ENCODE results near the gene NAB2.
"Not testable (repeated sequence)": the region's sequence is repeated elsewhere in the genome, so short reads cannot be mapped to it uniquely, and the experiment has no call there.

Gene NAB2

GRCh38 chr12:57118711-57119271 is 29.9 kb downstream of the NAB2 start:
- TF ChIP-seq CTCF (IDR thresholded peaks at IDR 0.05; ENCODE audit: low read depth, low read length, missing control alignments): no peak
- H3K4me3 ChIP-seq (replicated peaks; ENCODE audit: low read depth, low read length): no peak overlapping the region
- no peak for DNase-seq (ENCODE audit: extremely low read depth, low read depth)

GRCh38 chr12:57119294-57120085 is 30.6 kb downstream of the NAB2 start:
- TF ChIP-seq CTCF (IDR thresholded peaks at IDR 0.05; ENCODE audit: low read depth, low read length, missing control alignments): no peak
- DNase-seq (ENCODE audit: extremely low read depth, low read depth): no peak
- no peak overlapping the region for H3K4me3 ChIP-seq (replicated peaks; ENCODE audit: low read depth, low read length)

- not testable (repeated sequence) for H3K4me3 ChIP-seq (replicated peaks; ENCODE audit: low read depth, low read length)
Measured at GRCh38 chr12:57120718-57121117, 31.8 kb downstream of the NAB2 start.

GRCh38 chr12:57123813-57124212 is 34.9 kb downstream of the NAB2 start:
- H3K4me3 ChIP-seq (replicated peaks; ENCODE audit: low read depth, low read length): no peak overlapping the region
- no peak for DNase-seq (ENCODE audit: extremely low read depth, low read depth)
- TF ChIP-seq CTCF (IDR thresholded peaks at IDR 0.05; ENCODE audit: low read depth, low read length, missing control alignments): no peak

More at GRCh38 chr12:57120718-57121117, 31.8 kb downstream of the NAB2 start:
- DNase-seq (ENCODE audit: extremely low read depth, low read depth): not testable (repeated sequence)

- DNase-seq (ENCODE audit: extremely low read depth, low read depth): peak; percentile 78
- peak; percentile 97 for TF ChIP-seq CTCF (IDR thresholded peaks at IDR 0.05; ENCODE audit: low read depth, low read length, missing control alignments)
- H3K4me3 ChIP-seq (replicated peaks; ENCODE audit: low read depth, low read length): no peak overlapping the region
Measured at GRCh38 chr12:57124261-57124877, 35.5 kb downstream of the NAB2 start.

- TF ChIP-seq CTCF (IDR thresholded peaks at IDR 0.05; ENCODE audit: low read depth, low read length, missing control alignments): no peak
- no peak overlapping the region for H3K4me3 ChIP-seq (replicated peaks; ENCODE audit: low read depth, low read length)
- no peak for DNase-seq (ENCODE audit: extremely low read depth, low read depth)
Measured at GRCh38 chr12:57126061-57126460, 37.1 kb downstream of the NAB2 start.

GRCh38 chr12:57126561-57126960 is 37.6 kb downstream of the NAB2 start:
- DNase-seq (ENCODE audit: extremely low read depth, low read depth): no peak
- no peak for TF ChIP-seq CTCF (IDR thresholded peaks at IDR 0.05; ENCODE audit: low read depth, low read length, missing control alignments)
- H3K4me3 ChIP-seq (replicated peaks; ENCODE audit: low read depth, low read length): peak overlapping the region; percentile 86
